Testis (tissue), 2 donors: Measurements from ENCODE around the gene AP5B1.

Experiments used
- CTCF ChIP-seq, 3 experiments: fragments of 450-650 bp in 2 of 3; fragments of 200-600 bp in 1 of 3; sonication (generic) in 1 of 3; IDR thresholded peaks; one replicate each; pipeline ENCODE4 v1.5.1; 2016 to 2019; ENCODE audit warnings: antibody characterized with exemption in 3 of 3, mild to moderate bottlenecking in 2 of 3, moderate library complexity in 1 of 3
- POLR2A ChIP-seq: fragments of 450-650 bp; IDR thresholded peaks from one replicate; pipeline ENCODE4 v1.6.1; 2017; ENCODE audit warnings: antibody characterized with exemption, mild to moderate bottlenecking, moderate library complexity

DNA sequence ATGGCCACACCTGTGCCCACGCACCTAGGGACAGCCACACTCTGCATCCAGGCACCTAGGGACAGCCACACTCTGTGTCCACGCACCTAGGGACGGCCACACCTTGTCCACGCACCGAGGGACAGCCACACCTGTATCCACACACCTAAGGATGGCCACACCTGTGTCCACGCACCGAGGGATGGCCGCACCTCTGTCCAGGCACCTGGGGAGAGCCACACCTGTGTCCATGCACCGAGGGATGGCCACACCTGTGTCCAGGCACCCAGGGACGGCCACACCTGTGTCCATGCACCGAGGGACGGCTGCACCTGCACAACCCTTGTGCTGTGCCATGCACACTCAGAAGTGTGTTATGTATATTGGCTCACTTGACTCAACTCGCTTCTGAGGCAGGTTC lies 16.9 kb upstream of the AP5B1 start:
- TF ChIP-seq CTCF (IDR thresholded peaks at IDR 0.05) (no peak), POLR2A (no peak)
